Cardiac fibroblast (primary cell): ENCODE measurements around the gene ARHGAP8.

Experiments used
- DNase-seq, 2 donors: peaks; one replicate each; pipeline versions ENCODE4 v3.0.0 to v3.0.0-alpha.2; 2010; ENCODE audit warnings: low read depth in 2 of 2
- H3K4me3 ChIP-seq, 2 donors: replicated peaks in 1 of 2; 1 replicate in 1 of 2; 2 replicates in 1 of 2; pipeline ENCODE4 v1.5.1; 2011; ENCODE audit warnings: low read depth in 2 of 2, low read length in 2 of 2, mild to moderate bottlenecking in 2 of 2, moderate library complexity in 1 of 2
- CTCF ChIP-seq: IDR thresholded peaks from one replicate; pipeline ENCODE4 v1.5.1; 2011; ENCODE audit warnings: low read depth, mild to moderate bottlenecking, low read length, inconsistent platforms

The ARHGAP8 gene

GRCh38 chr22:44752285-44753188 lies at the start of gene ARHGAP8:
Gene ARHGAP8 (plus strand): TSS chr22:44752575. CDS start chr22:44786528, 33,953 bp downstream.
- no peak within 1 kb of the TSS for H3K4me3 ChIP-seq
- no peak for DNase-seq

GRCh38 chr22:44703255-44703870 lies 49.0 kb upstream of the ARHGAP8 start:
- TF ChIP-seq CTCF, result no peak
- H3K4me3 ChIP-seq, result peak overlapping the region in 1 of 2 donors; percentile 46
- no peak for DNase-seq

More at GRCh38 chr22:44752285-44753188, at the start of gene ARHGAP8:
- TF ChIP-seq CTCF, result no peak

- H3K4me3 ChIP-seq, result no peak overlapping the region
- no peak for DNase-seq
- TF ChIP-seq CTCF, result no peak
Observed at GRCh38 chr22:44704159-44705021, 48.0 kb upstream of the ARHGAP8 start.

GRCh38 chr22:44705022-44705297 lies 47.4 kb upstream of the ARHGAP8 start:
- no peak overlapping the region for H3K4me3 ChIP-seq
- no peak for DNase-seq
- no peak for TF ChIP-seq CTCF

GRCh38 chr22:44706488-44706887 lies 45.9 kb upstream of the ARHGAP8 start:
- TF ChIP-seq CTCF, result no peak
- H3K4me3 ChIP-seq, result no peak overlapping the region
- DNase-seq, result no peak

- H3K4me3 ChIP-seq, result no peak overlapping the region
- DNase-seq, result no peak
Observed at GRCh38 chr22:44707178-44707577, 45.2 kb upstream of the ARHGAP8 start.

More at GRCh38 chr22:44707178-44707577, 45.2 kb upstream of the ARHGAP8 start:
- TF ChIP-seq CTCF, result no peak
